HG02884 (cell line): ENCODE results near the gene LYPLAL1.
A peak's percentile ranks its signal among the peaks of the same experiment; 100 is the strongest.
"Not testable (repeated sequence)": the region's sequence is repeated elsewhere in the genome, so short reads cannot be mapped to it uniquely, and the experiment has no call there.

Experiments used
- ATAC-seq: cut with Tn5 transposase; IDR thresholded peaks from one replicate; pipeline ENCODE4 v1.9.1; 2021; ENCODE audit warnings: mild to moderate bottlenecking, moderate library complexity; ENCODE audit not compliant: unreplicated experiment

The LYPLAL1 gene

GRCh38 chr1:219209578-219209977 lies 35.9 kb downstream of the LYPLAL1 start:
- no peak for ATAC-seq

- ATAC-seq = no peak
Observed at GRCh38 chr1:219210067-219210466, 36.4 kb downstream of the LYPLAL1 start.

- ATAC-seq = peak; percentile 51
Observed at GRCh38 chr1:219215477-219215876, 41.8 kb downstream of the LYPLAL1 start.

- peak; percentile 94 for ATAC-seq
Observed at GRCh38 chr1:219220945-219221344, 47.3 kb downstream of the LYPLAL1 start.

- no peak for ATAC-seq
Observed at GRCh38 chr1:219223496-219223895, 49.8 kb downstream of the LYPLAL1 start.

- no peak for ATAC-seq
Observed at GRCh38 chr1:219226196-219226595, 52.5 kb downstream of the LYPLAL1 start.

GRCh38 chr1:219227360-219228057 lies 53.8 kb downstream of the LYPLAL1 start:
- no peak for ATAC-seq

- no peak for ATAC-seq
Observed at GRCh38 chr1:219228058-219228419, 54.4 kb downstream of the LYPLAL1 start.

- no peak for ATAC-seq
Observed at GRCh38 chr1:219232890-219233289, 59.2 kb downstream of the LYPLAL1 start.

- ATAC-seq = no peak
Observed at GRCh38 chr1:219235903-219236481, 62.3 kb downstream of the LYPLAL1 start.

- ATAC-seq = no peak
Observed at GRCh38 chr1:219236933-219237610, 63.4 kb downstream of the LYPLAL1 start.

GRCh38 chr1:219239518-219239917 lies 65.8 kb downstream of the LYPLAL1 start:
- ATAC-seq = no peak

- no peak for ATAC-seq
Observed at GRCh38 chr1:219244864-219245263, 71.2 kb downstream of the LYPLAL1 start.

- ATAC-seq = no peak
Observed at GRCh38 chr1:219247441-219247840, 73.8 kb downstream of the LYPLAL1 start.

- not testable (repeated sequence) for ATAC-seq
Observed at GRCh38 chr1:219250468-219250867, 76.8 kb downstream of the LYPLAL1 start.

- no peak for ATAC-seq
Observed at GRCh38 chr1:219257751-219258150, 84.1 kb downstream of the LYPLAL1 start.

GRCh38 chr1:219261454-219261853 lies 87.8 kb downstream of the LYPLAL1 start:
- ATAC-seq = no peak
